Upper lobe of right lung (tissue), 1 donor: ENCODE measurements around the gene HMOX2. TPM values are rescaled to one million over a fixed set of nuclear protein-coding genes. Genes with fewer than 3 reads are reported as not detected.
A peak's percentile ranks its signal among the peaks of the same experiment; 100 is the strongest.

ENCODE experiments used
- ATAC-seq: fragments of 200-7000 bp; cut with Tn5 transposase; one replicate; pipeline ENCODE4 v1.9.1; 2020; ENCODE audit warnings: mild to moderate bottlenecking, moderate library complexity
- DNase-seq: peaks from one replicate; pipeline ENCODE4 v3.0.0-alpha.2; 2020
- H3K27ac ChIP-seq: fragments of 200-600 bp; one replicate; pipeline ENCODE4 v1.8.0; 2022
- H3K27me3 ChIP-seq: fragments of 200-600 bp; one replicate; pipeline ENCODE4 v1.8.0; 2022; ENCODE audit warnings: mild to moderate bottlenecking
- H3K36me3 ChIP-seq: fragments of 200-600 bp; one replicate; pipeline ENCODE4 v1.8.0; 2022
- H3K4me1 ChIP-seq: fragments of 200-600 bp; one replicate; pipeline ENCODE4 v1.8.0; 2022
- H3K4me3 ChIP-seq: fragments of 200-600 bp; one replicate; pipeline ENCODE4 v1.8.0; 2022; ENCODE audit warnings: mild to moderate bottlenecking
- H3K9me3 ChIP-seq: fragments of 200-600 bp; one replicate; pipeline ENCODE4 v1.8.0; 2022
- intact Hi-C: fragments of 100-400 bp; cut with DNase I; formaldehyde crosslinking; loops from one replicate; pipeline ENCODE4 v1.11.0; 2022
- total RNA-seq: library from RNA; stranded (reverse); fragmentation: NEBNext Ultra II Directional; extraction: Animal tissue kit (Norgen Biotek cat#: 25700); gene quantifications from one replicate; pipeline ENCODE4 v1.2.1, GENCODE V29; 2021
- TF ChIP-seq, protein P1 (sequence below): fragments of 200-600 bp; IDR thresholded peaks from one replicate; pipeline ENCODE4 v1.8.0; 2022; ENCODE audit warnings: antibody characterized with exemption
- donor health status: DM: no; HTN: yes; CAD: no; lungs with severe emphysema.

The HMOX2 gene
- total RNA-seq, 1 donor from 2014 or later: 53.0 TPM

DNA sequence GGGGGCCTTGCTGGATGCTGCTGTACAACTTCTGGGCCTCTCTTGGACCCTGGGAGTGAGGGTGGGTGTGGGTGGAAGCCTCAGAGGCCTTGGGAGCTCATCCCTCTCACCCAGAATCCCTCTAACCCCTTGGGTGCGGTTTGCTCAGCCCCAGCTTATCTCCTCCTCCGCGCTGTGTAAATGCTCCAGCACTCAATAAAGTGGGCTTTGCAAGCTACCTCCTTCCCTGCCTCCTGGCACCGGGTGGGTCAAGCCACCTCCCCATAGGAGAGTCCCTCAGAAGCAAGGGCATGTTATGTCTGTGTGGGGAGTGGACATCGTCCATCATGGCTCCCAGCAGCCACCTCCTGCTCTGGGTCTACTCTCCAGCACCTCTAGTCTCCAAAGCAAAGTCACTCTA lies 33.9 kb downstream of the HMOX2 start:
- DNase-seq (no peak), ATAC-seq (no peak)
- H3K36me3 ChIP-seq: peaks cover 79% of the 10 kb centered on the region
- intact Hi-C loops: no loop called here
- H3K9me3 ChIP-seq: no peaks in the 10 kb centered on the region
- TF ChIP-seq, protein P1, sequence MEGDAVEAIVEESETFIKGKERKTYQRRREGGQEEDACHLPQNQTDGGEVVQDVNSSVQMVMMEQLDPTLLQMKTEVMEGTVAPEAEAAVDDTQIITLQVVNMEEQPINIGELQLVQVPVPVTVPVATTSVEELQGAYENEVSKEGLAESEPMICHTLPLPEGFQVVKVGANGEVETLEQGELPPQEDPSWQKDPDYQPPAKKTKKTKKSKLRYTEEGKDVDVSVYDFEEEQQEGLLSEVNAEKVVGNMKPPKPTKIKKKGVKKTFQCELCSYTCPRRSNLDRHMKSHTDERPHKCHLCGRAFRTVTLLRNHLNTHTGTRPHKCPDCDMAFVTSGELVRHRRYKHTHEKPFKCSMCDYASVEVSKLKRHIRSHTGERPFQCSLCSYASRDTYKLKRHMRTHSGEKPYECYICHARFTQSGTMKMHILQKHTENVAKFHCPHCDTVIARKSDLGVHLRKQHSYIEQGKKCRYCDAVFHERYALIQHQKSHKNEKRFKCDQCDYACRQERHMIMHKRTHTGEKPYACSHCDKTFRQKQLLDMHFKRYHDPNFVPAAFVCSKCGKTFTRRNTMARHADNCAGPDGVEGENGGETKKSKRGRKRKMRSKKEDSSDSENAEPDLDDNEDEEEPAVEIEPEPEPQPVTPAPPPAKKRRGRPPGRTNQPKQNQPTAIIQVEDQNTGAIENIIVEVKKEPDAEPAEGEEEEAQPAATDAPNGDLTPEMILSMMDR: no peak
- H3K27ac ChIP-seq: no peak overlapping the region
- no peak overlapping the region for H3K4me3 ChIP-seq
- peaks cover 41% of the 10 kb centered on the region for H3K4me1 ChIP-seq
- H3K27me3 ChIP-seq: no peaks in the 10 kb centered on the region

DNA sequence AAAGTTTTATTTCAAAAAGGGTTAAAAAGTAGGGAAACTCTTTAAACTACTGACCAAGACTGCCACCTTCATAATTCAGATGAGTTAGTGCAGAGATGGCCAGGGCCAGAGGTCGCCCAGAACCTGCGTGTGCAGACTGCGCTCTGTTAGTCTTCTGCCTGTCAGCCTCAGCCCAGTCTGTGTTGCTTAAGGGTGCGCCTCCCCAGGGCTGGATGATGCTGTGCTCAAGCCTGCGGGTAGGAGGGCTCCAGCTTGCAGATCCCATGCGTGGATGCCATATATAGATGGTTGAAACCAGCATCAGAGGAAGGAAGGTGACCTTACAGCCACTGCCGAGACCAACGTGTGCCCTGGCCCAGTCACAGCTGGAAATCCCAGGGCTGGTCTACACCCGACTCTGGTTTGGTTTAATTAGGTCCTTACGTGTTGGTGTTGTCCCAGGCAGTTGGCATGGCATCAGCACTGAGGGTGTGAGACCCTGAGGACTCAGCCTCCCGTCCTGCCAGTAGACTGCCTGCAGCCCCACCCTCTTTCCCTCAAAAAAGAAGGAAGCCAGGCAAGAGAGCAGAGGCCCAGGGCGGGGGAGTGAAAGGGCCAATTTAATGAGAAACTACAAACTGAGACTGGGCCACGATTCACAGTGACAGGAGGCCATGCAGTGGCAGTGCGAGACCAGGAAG lies 34.7 kb downstream of the HMOX2 start:
- peaks cover 74% of the 10 kb centered on the region for H3K36me3 ChIP-seq

DNA sequence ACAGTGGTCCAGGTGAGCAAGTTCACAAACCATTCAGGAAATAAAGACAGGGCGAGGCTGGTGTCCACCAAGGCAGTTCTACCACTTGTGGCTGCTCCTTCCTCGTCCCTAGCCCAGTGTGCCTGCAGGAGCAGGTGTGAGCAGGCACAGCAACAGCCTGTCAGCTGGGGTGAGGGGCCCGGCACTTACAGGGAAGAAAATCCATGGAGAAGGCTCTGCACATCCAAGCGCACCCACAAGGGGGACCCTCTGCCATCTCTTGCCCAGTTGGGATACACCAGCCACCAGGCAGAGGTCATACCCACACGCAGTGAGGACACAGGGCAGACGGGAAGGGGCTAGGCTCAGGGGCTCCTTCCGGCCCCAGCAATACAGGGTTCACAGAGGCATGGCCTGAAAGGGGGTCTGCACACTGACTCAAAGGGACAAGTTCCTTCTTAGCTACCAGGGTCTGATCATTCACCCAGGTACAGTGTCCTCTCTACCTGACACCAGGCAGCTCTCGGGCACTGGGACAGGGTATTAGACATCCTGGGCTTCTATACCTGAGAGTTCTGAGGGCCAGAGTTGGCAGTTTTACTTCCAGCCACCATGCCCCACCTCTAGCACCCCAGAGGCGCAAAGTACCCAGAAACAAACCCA lies 35.4 kb downstream of the HMOX2 start:
- ATAC-seq: peak; percentile 45

More for the DNA sequence above, 34.7 kb downstream of the HMOX2 start:
- TF ChIP-seq, protein P1: no peak
- no peak overlapping the region for H3K4me3 ChIP-seq
- H3K27me3 ChIP-seq: no peaks in the 10 kb centered on the region
- intact Hi-C loops: no loop called here
- peak; percentile 5 for ATAC-seq
- no peaks in the 10 kb centered on the region for H3K9me3 ChIP-seq
- peaks cover 42% of the 10 kb centered on the region for H3K4me1 ChIP-seq
- no peak for DNase-seq
- H3K27ac ChIP-seq: peak overlapping the region; percentile 30

DNA sequence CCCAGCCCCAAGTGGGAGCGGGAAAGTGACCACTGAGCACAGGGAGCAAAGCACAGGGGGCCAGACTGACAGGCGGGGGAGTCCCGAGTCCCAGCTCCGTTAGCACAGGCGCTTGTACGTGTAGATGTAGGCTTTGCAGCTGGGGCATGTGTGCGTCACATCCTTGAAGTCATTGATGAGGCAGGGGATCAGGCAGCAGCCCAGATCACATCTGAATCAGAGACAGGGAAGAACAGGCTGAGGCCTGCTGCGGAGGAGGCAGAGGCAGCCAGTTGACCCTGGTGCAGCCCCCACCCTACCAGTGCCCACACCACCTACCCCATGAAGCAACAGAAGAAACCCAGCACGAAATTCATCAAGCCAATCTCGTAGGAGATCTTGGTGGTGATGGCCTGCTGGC lies 36.3 kb downstream of the HMOX2 start:
- TF ChIP-seq, protein P1: no peak
- Histone ChIP-seq H3K36me3 (peaks cover 62% of the 10 kb centered on the region), H3K9me3 (no peaks in the 10 kb centered on the region), H3K27me3 (no peaks in the 10 kb centered on the region), H3K4me3 (no peak overlapping the region), H3K27ac (no peak overlapping the region), H3K4me1 (peaks cover 42% of the 10 kb centered on the region)
- no peak for DNase-seq
- ATAC-seq: no peak
- intact Hi-C loops: no loop called here

More for the DNA sequence above, 35.4 kb downstream of the HMOX2 start:
- Histone ChIP-seq H3K9me3 (no peaks in the 10 kb centered on the region), H3K27ac (no peak overlapping the region), H3K27me3 (no peaks in the 10 kb centered on the region), H3K4me3 (no peak overlapping the region), H3K4me1 (peaks cover 41% of the 10 kb centered on the region), H3K36me3 (peaks cover 71% of the 10 kb centered on the region)
- no peak for DNase-seq
- intact Hi-C loops: no loop called here
- TF ChIP-seq, protein P1: peak; percentile 41

DNA sequence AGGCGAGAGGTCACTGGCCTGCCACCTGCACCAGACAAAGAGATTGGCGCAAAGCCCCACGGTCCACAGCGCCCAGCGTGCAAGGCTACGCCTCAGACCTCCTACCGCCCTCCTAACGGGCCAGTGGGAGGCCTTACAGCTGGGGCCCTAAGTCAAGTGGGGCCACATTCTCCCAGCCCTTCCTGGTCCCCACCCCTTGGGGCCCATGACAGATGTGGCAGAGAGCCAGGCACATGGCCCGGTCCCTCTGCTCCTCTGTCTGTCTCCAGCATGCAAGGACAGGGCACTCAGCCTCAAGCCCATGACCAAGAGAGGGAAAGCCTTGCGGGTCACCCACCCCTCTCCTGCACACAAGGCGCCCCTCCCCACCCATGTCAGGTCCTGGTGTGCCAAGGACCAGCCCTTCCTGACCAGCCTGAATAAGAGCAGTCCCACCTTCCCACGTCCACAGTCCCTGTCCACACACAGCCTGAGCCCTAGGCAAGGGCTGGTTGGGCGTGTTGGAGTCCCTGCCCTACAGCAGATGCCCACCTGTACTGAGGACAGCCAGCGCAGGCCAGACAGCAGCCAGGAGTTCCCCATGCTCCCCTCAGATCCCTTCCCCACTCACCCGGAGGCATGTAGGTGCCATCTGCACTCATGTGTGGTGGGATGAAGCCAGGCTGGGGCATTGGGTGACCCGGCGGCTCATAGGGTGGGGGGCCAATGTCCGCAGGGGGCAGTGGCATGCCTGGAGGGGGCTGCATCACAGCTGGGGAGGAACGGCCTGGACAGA lies 37.1 kb downstream of the HMOX2 start:
- H3K9me3 ChIP-seq: no peaks in the 10 kb centered on the region
- peaks cover 54% of the 10 kb centered on the region for H3K36me3 ChIP-seq
- peaks cover 42% of the 10 kb centered on the region for H3K4me1 ChIP-seq
- intact Hi-C loops: no loop called here
- DNase-seq: no peak
- ATAC-seq: no peak
- peak overlapping the region; percentile 75 for H3K27ac ChIP-seq
- H3K27me3 ChIP-seq: no peaks in the 10 kb centered on the region
- TF ChIP-seq, protein P1: no peak
- H3K4me3 ChIP-seq: no peak overlapping the region
